GM23248 (cell line): Measurements from ENCODE around the gene P3H1.

ENCODE experiments used
- EZH2 ChIP-seq: fragments of 200-600 bp; sonication (generic); IDR thresholded peaks from 2 replicates; pipeline ENCODE4 v1.6.1; 2018; ENCODE audit warnings: antibody characterized with exemption, mild to moderate bottlenecking; ENCODE audit not compliant: insufficient read depth, poor library complexity, severe bottlenecking
- EZH2phosphoT487 ChIP-seq: fragments of 200-600 bp; sonication (generic); IDR thresholded peaks from 2 replicates; pipeline ENCODE4 v1.6.1; 2018; ENCODE audit warnings: antibody characterized with exemption, moderate library complexity, mild to moderate bottlenecking, low read depth; ENCODE audit not compliant: insufficient read depth

DNA sequence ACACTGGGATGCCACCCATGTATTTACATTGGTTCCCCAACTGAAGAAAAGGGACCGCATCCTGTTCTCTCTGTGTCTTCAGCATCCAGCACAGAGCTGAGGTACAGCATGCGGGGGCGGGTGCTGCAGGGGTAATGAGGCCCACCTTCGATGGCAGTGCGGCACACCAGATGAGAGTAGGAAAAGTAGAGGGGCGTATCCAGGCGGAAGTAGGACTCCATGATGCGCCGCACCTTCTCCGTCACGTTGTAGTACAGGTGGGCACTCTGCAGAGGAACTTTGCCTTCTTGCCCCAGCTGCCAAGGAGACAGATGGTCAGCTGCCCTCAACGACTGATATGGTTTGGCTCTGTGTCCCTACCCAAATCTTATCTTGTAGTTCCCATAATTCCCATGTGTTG, 16.8 kb downstream of the P3H1 start:
- TF ChIP-seq EZH2phosphoT487 (no peak), EZH2 (no peak)
